Astrocyte (in vitro differentiated cells and primary cell): ENCODE results near the gene MYO16.

ENCODE experiments used
- CTCF ChIP-seq: IDR thresholded peaks from 2 replicates; pipeline ENCODE4 v1.5.1; 2011; ENCODE audit warnings: low read depth, mild to moderate bottlenecking, inconsistent platforms, low read length, moderate library complexity; ENCODE audit not compliant: insufficient read depth
- EZH2 ChIP-seq: IDR thresholded peaks from 2 replicates; pipeline ENCODE4 v1.6.1; 2012; ENCODE audit warnings: mild to moderate bottlenecking, low read length, inconsistent platforms; ENCODE audit not compliant: insufficient read depth

- TF ChIP-seq CTCF, result no peak
- no peak for TF ChIP-seq EZH2
Measured at GRCh38 chr13:108755083-108755482, 125.7 kb downstream of the MYO16 start.
